Nephron (organoid): Measurements from ENCODE around the gene GATM.
A peak's percentile ranks its signal among the peaks of the same experiment; 100 is the strongest.
"Not testable (repeated sequence)": the region's sequence is repeated elsewhere in the genome, so short reads cannot be mapped to it uniquely, and the experiment has no call there.

Experiments
- H3K27ac Mint-ChIP-seq, 3 experiments: 2 replicates each; pipeline ENCODE4 v1.8.0; 2020; ENCODE audit warnings: mixed read lengths in 3 of 3, mild to moderate bottlenecking in 2 of 3, moderate library complexity in 1 of 3
- H3K27me3 Mint-ChIP-seq: 2 replicates; pipeline ENCODE4 v1.8.0; 2021; ENCODE audit warnings: low read depth, mild to moderate bottlenecking, moderate library complexity, mixed read lengths
- H3K36me3 Mint-ChIP-seq: 2 replicates; pipeline ENCODE4 v1.8.0; 2020; ENCODE audit warnings: low read depth, mixed read lengths
- H3K4me1 Mint-ChIP-seq: 2 replicates; pipeline ENCODE4 v1.8.0; 2020; ENCODE audit warnings: mixed read lengths
- H3K4me3 Mint-ChIP-seq, 3 experiments: 2 replicates each; pipeline ENCODE4 v1.8.0; 2020; ENCODE audit warnings: mild to moderate bottlenecking in 3 of 3, mixed read lengths in 3 of 3, moderate library complexity in 2 of 3
- H3K9me3 Mint-ChIP-seq: 2 replicates; pipeline ENCODE4 v1.8.0; 2020; ENCODE audit warnings: mixed read lengths
- CTCF ChIP-seq, 3 experiments: fragments of 200-600 bp; sonication (generic); IDR thresholded peaks; one replicate each; pipeline ENCODE4 v1.5.0; 2021; ENCODE audit warnings: antibody characterized with exemption in 3 of 3; ENCODE audit not compliant: unreplicated experiment in 3 of 3

Gene GATM

GRCh38 chr15:45371546-45371945, 6.8 kb downstream of the GATM start:
- Mint-ChIP-seq H3K4me1 (peaks cover 35% of the 10 kb centered on the region), H3K4me3 (no peak overlapping the region), H3K9me3 (no peaks in the 10 kb centered on the region), H3K27ac (no peak overlapping the region), H3K36me3 (no peaks in the 10 kb centered on the region), H3K27me3 (peaks cover 18% of the 10 kb centered on the region)
- TF ChIP-seq CTCF (IDR thresholded peaks at IDR 0.05; ENCODE audit: unreplicated experiment in 3 of 3), result no peak

- H3K27ac Mint-ChIP-seq, H3K9me3 Mint-ChIP-seq, H3K27me3 Mint-ChIP-seq, H3K4me3 Mint-ChIP-seq, H3K36me3 Mint-ChIP-seq: not testable (repeated sequence)
- H3K4me1 Mint-ChIP-seq, result peaks cover 20% of the 10 kb centered on the region
Measured at GRCh38 chr15:45370042-45370441, 8.3 kb downstream of the GATM start.

- not testable (repeated sequence) for H3K4me1 Mint-ChIP-seq, H3K36me3 Mint-ChIP-seq, H3K27ac Mint-ChIP-seq, H3K9me3 Mint-ChIP-seq, H3K27me3 Mint-ChIP-seq, H3K4me3 Mint-ChIP-seq
Measured at GRCh38 chr15:45367222-45367621, 11.1 kb downstream of the GATM start.

- no peaks in the 10 kb centered on the region for H3K4me1 Mint-ChIP-seq
- TF ChIP-seq CTCF (IDR thresholded peaks at IDR 0.05; ENCODE audit: unreplicated experiment in 3 of 3), result no peak
- H3K36me3 Mint-ChIP-seq, result peaks cover 3% of the 10 kb centered on the region
- H3K4me3 Mint-ChIP-seq, result no peak overlapping the region
- no peak overlapping the region for H3K27ac Mint-ChIP-seq
- no peaks in the 10 kb centered on the region for H3K27me3 Mint-ChIP-seq
- no peaks in the 10 kb centered on the region for H3K9me3 Mint-ChIP-seq
Measured at GRCh38 chr15:45364271-45364670, 14.1 kb downstream of the GATM start.

- Mint-ChIP-seq H3K27me3 (no peaks in the 10 kb centered on the region), H3K27ac (no peak overlapping the region), H3K4me3 (no peak overlapping the region), H3K9me3 (no peaks in the 10 kb centered on the region), H3K4me1 (no peaks in the 10 kb centered on the region), H3K36me3 (peaks cover 3% of the 10 kb centered on the region)
- TF ChIP-seq CTCF (IDR thresholded peaks at IDR 0.05; ENCODE audit: unreplicated experiment in 3 of 3), result no peak
Measured at GRCh38 chr15:45363801-45364200, 14.5 kb downstream of the GATM start.

- no peak overlapping the region for H3K27ac Mint-ChIP-seq
- peaks cover 3% of the 10 kb centered on the region for H3K36me3 Mint-ChIP-seq
- no peaks in the 10 kb centered on the region for H3K9me3 Mint-ChIP-seq
- H3K4me1 Mint-ChIP-seq, result no peaks in the 10 kb centered on the region
- no peaks in the 10 kb centered on the region for H3K27me3 Mint-ChIP-seq
- no peak overlapping the region for H3K4me3 Mint-ChIP-seq
- no peak for TF ChIP-seq CTCF (IDR thresholded peaks at IDR 0.05; ENCODE audit: unreplicated experiment in 3 of 3)
Measured at GRCh38 chr15:45363334-45363733, 15.0 kb downstream of the GATM start.

- Mint-ChIP-seq H3K4me1 (no peaks in the 10 kb centered on the region), H3K4me3 (no peak overlapping the region), H3K9me3 (no peaks in the 10 kb centered on the region), H3K27me3 (no peaks in the 10 kb centered on the region), H3K27ac (peak overlapping the region in 1 of 3 experiments; percentile 80), H3K36me3 (peaks cover 3% of the 10 kb centered on the region)
- TF ChIP-seq CTCF (IDR thresholded peaks at IDR 0.05; ENCODE audit: unreplicated experiment in 3 of 3), result no peak
Measured at GRCh38 chr15:45362419-45362818, 15.9 kb downstream of the GATM start.
